HEK293 (cell line): ENCODE results near the gene IL17REL.

Source experiments
- ATF2 ChIP-seq: fragments of 450-650 bp; formaldehyde crosslinking; IDR thresholded peaks from 2 replicates; pipeline ENCODE4 v1.5.1; 2016; ENCODE audit warnings: missing biosample characterization, missing genetic modification characterization, low read depth
- CTCF ChIP-seq: fragments of 450-650 bp; formaldehyde crosslinking; IDR thresholded peaks from 2 replicates; pipeline ENCODE4 v1.5.1; 2016; ENCODE audit warnings: missing biosample characterization, missing genetic modification characterization
- IKZF3 ChIP-seq: fragments of 450-650 bp; IDR thresholded peaks from 2 replicates; pipeline ENCODE4 v1.5.0; 2018; ENCODE audit warnings: missing biosample characterization, mild to moderate bottlenecking, missing genetic modification characterization, moderate library complexity
- ZNF140 ChIP-seq: fragments of 450-650 bp; formaldehyde crosslinking; IDR thresholded peaks from 2 replicates; pipeline ENCODE4 v1.5.1; 2016; ENCODE audit warnings: missing biosample characterization, missing genetic modification characterization
- ZNF211 ChIP-seq: fragments of 450-650 bp; formaldehyde crosslinking; IDR thresholded peaks from 2 replicates; pipeline ENCODE4 v1.5.1; 2016; ENCODE audit warnings: low read depth, missing biosample characterization, missing genetic modification characterization
- ZNF24 ChIP-seq: fragments of 450-650 bp; formaldehyde crosslinking; IDR thresholded peaks from 2 replicates; pipeline ENCODE4 v1.5.1; 2016; ENCODE audit warnings: missing biosample characterization, missing genetic modification characterization
- ZNF335 ChIP-seq: fragments of 450-650 bp; formaldehyde crosslinking; conservative IDR thresholded peaks from 2 replicates; pipeline ENCODE4 v1.5.1; 2016; ENCODE audit warnings: missing biosample characterization, missing genetic modification characterization
- ZNF513 ChIP-seq: fragments of 450-650 bp; IDR thresholded peaks from 2 replicates; pipeline ENCODE4 v1.5.1; 2018; ENCODE audit warnings: missing biosample characterization, missing genetic modification characterization
- ZNF580 ChIP-seq: fragments of 450-650 bp; formaldehyde crosslinking; IDR thresholded peaks from 2 replicates; pipeline ENCODE4 v1.5.1; 2016; ENCODE audit warnings: missing biosample characterization, missing genetic modification characterization
- ZNF747 ChIP-seq: fragments of 450-650 bp; formaldehyde crosslinking; IDR thresholded peaks from 2 replicates; pipeline ENCODE4 v1.5.1; 2016; ENCODE audit warnings: missing biosample characterization, missing genetic modification characterization

- TF ChIP-seq ZNF335 (tag by site-specific recombination) (no peak), ZNF513 (no peak), ZNF24 (tag by site-specific recombination) (no peak), ATF2 (tag by site-specific recombination) (no peak), CTCF (no peak), ZNF140 (tag by site-specific recombination) (no peak), ZNF580 (no peak), ZNF211 (tag by site-specific recombination) (no peak), ZNF747 (tag by site-specific recombination) (no peak), IKZF3 (tag by site-specific recombination) (no peak)
Observed at GRCh38 chr22:49977578-49977977, 35.0 kb downstream of the IL17REL start.
